ENCODE measurements around the gene TAB2. TPM values are rescaled to one million over a fixed set of nuclear protein-coding genes. Genes with fewer than 3 reads are reported as not detected.

The TAB2 gene
- total and polyA plus RNA-seq, 9 of the 15 experiments (the other 6 are each of a cell fraction or from before 2014, with no cell fraction given): 9.1 to 38.3 (median 18.6) TPM

DNA sequence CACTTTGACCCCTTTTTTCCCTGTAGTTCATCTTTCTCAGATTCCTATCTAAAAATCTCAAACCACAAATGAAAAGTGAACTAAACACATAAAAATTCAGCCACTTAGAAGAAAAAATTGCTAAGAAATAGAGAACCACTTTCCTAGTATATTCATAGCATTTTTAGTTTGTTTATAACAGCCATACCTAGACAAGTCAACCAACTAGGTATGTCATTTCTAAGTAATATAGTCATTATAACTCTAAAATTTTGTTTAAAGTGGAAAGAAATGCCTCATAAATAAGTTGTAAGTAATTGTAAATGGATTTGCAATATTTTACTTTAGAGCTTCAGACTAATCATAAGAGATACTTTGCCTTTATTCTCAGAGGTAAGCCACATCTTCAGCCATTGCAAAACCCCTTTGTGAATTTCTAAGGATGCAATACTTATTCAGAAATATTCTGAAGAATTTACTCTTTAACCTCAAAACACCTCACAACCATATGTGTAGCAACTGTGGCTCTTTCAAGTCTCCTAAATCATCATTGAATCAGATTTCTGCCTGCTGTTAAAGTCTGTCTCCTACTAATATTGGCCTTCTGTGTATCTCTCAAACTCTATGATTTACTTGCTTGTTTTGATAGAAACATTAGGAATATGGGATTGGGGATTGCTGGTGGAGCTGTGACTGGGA lies 75.6 kb downstream of the TAB2 start:
- Histone ChIP-seq H3K9me1 (ENCODE audit: control insufficient read depth, insufficient read depth, low read length) (no peaks in the 10 kb centered on the region), H3K9me3 (replicated peaks; ENCODE audit: control insufficient read depth, insufficient read depth, low read depth, low read length) (no peaks in the 10 kb centered on the region), H3K27me3 (ENCODE audit: control insufficient read depth in 2 of 2, insufficient read depth in 2 of 2, low read length in 2 of 2) (no peaks in the 10 kb centered on the region), H3K4me1 (replicated peaks in 1 of 2; ENCODE audit: control insufficient read depth in 2 of 2, insufficient read depth in 2 of 2, low read length in 2 of 2) (no peaks in the 10 kb centered on the region), H3K27ac (ENCODE audit: extremely low read depth, low read depth, low read length) (no peak overlapping the region), H3K4me3 (no peak overlapping the region), H4K20me1 (replicated peaks; ENCODE audit: control insufficient read depth, insufficient read depth, low read length) (no peaks in the 10 kb centered on the region), H3K9ac (ENCODE audit: insufficient read depth in 1 of 2, low read depth in 2 of 2, low read length in 2 of 2) (no peak overlapping the region), H2AFZ (ENCODE audit: low read depth, low read length) (no peak overlapping the region), H3K4me2 (ENCODE audit: insufficient read depth, low read length) (no peak overlapping the region), H3K36me3 (ENCODE audit: control insufficient read depth, insufficient read depth, low read length) (peaks cover 7% of the 10 kb centered on the region; the same call in 1 of the 3 replicates), H3K79me2 (ENCODE audit: control insufficient read depth, insufficient read depth, low read length) (peaks cover 2% of the 10 kb centered on the region; the same call in 1 of the 3 replicates)
- FAIRE-seq (no peak), DNase-seq (ENCODE audit: extremely low read depth in 1 of 4, low spot score in 3 of 4) (no peak), ATAC-seq (no peak)
- ChIA-PET POLR2A (interaction anchor here (1.0 to 2.3 kb wide), 2 partner anchors 12 to 22 kb away, joined by 3 to 9 read pairs; no protein-coding TSS in a partner anchor), CTCF (ENCODE audit: low intra/inter-chr PET ratio) (no interaction called here)
- intact Hi-C loops (cut with micrococcal nuclease): no loop called here
- in situ Hi-C loops (cut with MboI): no loop called here
- BruUV-seq (replicated peaks): no TSS peak
- TF ChIP-seq RBM15 (IDR thresholded peaks at IDR 0.05; ENCODE audit: insufficient read depth, low read length): no peak
- TF ChIP-seq KLF16 (IDR thresholded peaks at IDR 0.05): no peak
- no peak for TF ChIP-seq ZNF41 (CRISPR knock-in tag; conservative IDR thresholded peaks at IDR 0.05)
- no peak for TF ChIP-seq ZNF165 (CRISPR knock-in tag; IDR thresholded peaks at IDR 0.05; ENCODE audit: borderline replicate concordance)
- TF ChIP-seq CUX1 (CRISPR knock-in tag; IDR thresholded peaks at IDR 0.05): no peak
- TF ChIP-seq POLR2AphosphoS5 (IDR thresholded peaks at IDR 0.05; ENCODE audit: control insufficient read depth, insufficient read depth, low read depth, low read length): no peak
- no peak for TF ChIP-seq ZBTB5 (IDR thresholded peaks at IDR 0.05)
- TF ChIP-seq SUPT5H (IDR thresholded peaks at IDR 0.05): no peak
- no peak for TF ChIP-seq TEAD2 (tag; IDR thresholded peaks at IDR 0.05)
- no peak for TF ChIP-seq ZNF655 (CRISPR knock-in tag; IDR thresholded peaks at IDR 0.05)
- TF ChIP-seq NFE2L1 (tag; IDR thresholded peaks at IDR 0.05; ENCODE audit: borderline replicate concordance, low read depth): no peak
- TF ChIP-seq CBFA2T3 (IDR thresholded peaks at IDR 0.05): no peak
- TF ChIP-seq ZNF436 (CRISPR knock-in tag; IDR thresholded peaks at IDR 0.05): no peak
- no peak for TF ChIP-seq TCF7 (IDR thresholded peaks at IDR 0.05; ENCODE audit: borderline replicate concordance)
- TF ChIP-seq PCBP1 (IDR thresholded peaks at IDR 0.05; ENCODE audit: low read depth, low read length, poor library complexity, severe bottlenecking): no peak
